ENCODE measurements around the gene CFAP97. TPM values are rescaled to one million over a fixed set of nuclear protein-coding genes. Genes with fewer than 3 reads are reported as not detected.

Gene CFAP97
- total RNA-seq, 1 donor from 2014 or later: 38.2 TPM

DNA sequence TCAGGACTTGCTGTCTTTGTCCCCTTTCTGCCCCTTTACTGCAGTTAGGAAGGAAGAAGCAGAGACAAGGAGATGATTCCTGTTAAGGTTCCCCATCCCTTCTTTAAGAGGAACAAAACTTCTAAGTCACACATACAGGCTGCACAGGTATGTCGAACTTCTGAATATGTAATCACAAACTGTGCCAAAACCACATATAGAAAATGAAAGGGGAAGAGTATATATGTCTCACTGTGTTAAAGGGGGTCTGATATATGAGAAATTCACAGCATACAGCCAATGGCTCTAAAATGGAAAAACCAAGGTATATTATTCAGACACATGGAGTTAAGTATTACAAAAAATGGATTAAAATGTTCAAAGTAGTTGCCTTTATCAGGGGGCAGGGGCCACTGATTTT lies 11.7 kb downstream of the CFAP97 start:
- intact Hi-C loops (cut with DNase I): no loop called here
- no peak overlapping the region for H3K27ac ChIP-seq

DNA sequence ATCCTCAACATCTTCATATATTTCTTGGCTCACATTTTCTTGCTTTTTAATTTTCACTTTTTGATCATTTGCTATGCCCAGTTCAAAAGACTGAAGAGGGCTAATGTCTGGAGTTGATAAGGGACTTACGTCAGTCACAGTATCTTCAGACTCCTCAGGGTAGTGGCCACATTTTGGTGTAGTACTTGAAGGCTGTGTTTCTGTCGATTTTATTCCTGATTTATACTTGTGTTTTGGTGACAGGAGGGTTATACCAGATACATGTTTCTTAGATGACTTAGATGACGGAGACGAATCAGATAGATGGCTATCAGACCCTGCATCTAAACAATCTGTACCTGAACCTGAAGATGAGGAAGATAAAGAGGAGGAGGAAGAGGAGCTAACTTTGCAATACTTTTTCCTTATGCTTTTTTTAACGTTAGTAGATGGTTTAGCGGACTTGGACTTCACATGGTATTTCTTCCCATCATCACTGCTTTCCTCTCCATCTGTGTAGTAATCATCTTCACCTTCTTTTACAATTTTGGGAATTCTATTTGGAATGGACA lies 13.4 kb downstream of the CFAP97 start:
- Histone ChIP-seq H3K36me3 (peaks cover 30% of the 10 kb centered on the region), H3K4me3 (no peak overlapping the region), H3K27me3 (no peaks in the 10 kb centered on the region), H3K9me3 (no peaks in the 10 kb centered on the region), H3K27ac (no peak overlapping the region), H3K4me1 (no peaks in the 10 kb centered on the region)
- DNase-seq (no peak), ATAC-seq (no peak)
- TF ChIP-seq, protein P1, sequence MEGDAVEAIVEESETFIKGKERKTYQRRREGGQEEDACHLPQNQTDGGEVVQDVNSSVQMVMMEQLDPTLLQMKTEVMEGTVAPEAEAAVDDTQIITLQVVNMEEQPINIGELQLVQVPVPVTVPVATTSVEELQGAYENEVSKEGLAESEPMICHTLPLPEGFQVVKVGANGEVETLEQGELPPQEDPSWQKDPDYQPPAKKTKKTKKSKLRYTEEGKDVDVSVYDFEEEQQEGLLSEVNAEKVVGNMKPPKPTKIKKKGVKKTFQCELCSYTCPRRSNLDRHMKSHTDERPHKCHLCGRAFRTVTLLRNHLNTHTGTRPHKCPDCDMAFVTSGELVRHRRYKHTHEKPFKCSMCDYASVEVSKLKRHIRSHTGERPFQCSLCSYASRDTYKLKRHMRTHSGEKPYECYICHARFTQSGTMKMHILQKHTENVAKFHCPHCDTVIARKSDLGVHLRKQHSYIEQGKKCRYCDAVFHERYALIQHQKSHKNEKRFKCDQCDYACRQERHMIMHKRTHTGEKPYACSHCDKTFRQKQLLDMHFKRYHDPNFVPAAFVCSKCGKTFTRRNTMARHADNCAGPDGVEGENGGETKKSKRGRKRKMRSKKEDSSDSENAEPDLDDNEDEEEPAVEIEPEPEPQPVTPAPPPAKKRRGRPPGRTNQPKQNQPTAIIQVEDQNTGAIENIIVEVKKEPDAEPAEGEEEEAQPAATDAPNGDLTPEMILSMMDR (IDR thresholded peaks at IDR 0.05): no peak
- intact Hi-C loops (cut with DNase I): no loop called here

More for the DNA sequence above, 11.7 kb downstream of the CFAP97 start:
- H3K36me3 ChIP-seq: peaks cover 30% of the 10 kb centered on the region
- ATAC-seq: no peak
- no peak overlapping the region for H3K4me3 ChIP-seq
- H3K4me1 ChIP-seq: no peaks in the 10 kb centered on the region
- no peaks in the 10 kb centered on the region for H3K9me3 ChIP-seq
- TF ChIP-seq, protein P1 (IDR thresholded peaks at IDR 0.05): no peak
- H3K27me3 ChIP-seq: no peaks in the 10 kb centered on the region
- DNase-seq: no peak

DNA sequence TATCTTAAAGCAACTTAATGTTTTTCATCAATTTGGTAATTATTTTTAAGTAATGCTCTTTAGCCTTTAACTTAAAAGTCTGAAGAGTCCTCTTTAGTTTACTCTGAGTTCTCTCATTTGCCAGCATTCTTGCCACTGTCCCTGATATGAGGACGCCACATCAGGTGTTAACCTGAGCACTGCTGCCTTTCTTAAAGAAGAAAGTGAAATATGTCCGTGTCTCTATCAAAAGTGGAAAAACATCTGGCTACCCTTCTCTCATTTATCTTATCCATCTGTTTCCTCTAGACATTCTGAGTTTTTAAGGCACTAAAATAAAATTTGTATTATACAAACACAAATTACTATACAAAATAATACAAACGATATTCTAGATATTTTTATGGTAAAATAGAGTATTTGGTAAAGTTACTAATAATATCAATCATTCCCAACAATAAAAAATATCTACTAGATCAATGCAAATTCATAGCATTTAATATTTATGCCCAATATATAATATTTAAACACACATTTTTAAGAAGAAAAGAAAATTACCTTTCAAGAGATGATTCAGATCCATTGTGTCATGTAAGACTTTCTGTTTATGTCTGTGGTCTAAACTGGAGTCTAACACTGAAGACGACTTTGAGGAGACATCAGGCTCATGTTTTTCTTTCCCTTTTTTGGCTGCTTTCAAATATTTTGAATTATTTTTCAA lies 14.0 kb downstream of the CFAP97 start:
- intact Hi-C loops (cut with DNase I): no loop called here
- DNase-seq (no peak), ATAC-seq (no peak)
- TF ChIP-seq, protein P1 (IDR thresholded peaks at IDR 0.05): no peak
- no peaks in the 10 kb centered on the region for H3K27me3 ChIP-seq
- H3K9me3 ChIP-seq: no peaks in the 10 kb centered on the region
- H3K36me3 ChIP-seq: peaks cover 30% of the 10 kb centered on the region
- no peaks in the 10 kb centered on the region for H3K4me1 ChIP-seq
- no peak overlapping the region for H3K27ac ChIP-seq
- no peak overlapping the region for H3K4me3 ChIP-seq

DNA sequence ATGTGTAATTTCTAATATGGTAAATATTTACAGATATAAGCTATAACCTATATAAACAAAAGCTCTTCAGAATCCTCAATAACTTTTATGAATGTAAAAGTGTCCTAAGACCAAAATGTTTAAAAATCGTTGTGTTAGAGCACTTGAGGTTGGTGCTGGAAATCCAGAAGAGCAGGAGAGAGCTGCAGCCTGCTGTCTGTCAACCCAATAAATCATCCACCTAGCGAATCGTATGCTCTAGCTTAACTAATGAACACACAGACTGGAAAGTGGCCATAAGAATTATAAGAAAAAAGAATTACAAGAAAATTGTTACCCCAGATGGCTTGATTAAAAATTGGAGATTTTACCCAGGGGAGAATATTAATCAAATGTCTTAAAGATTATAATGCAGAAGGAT lies 17.0 kb downstream of the CFAP97 start:
- H3K4me3 ChIP-seq: no peak overlapping the region
- H3K27ac ChIP-seq: no peak overlapping the region
- H3K4me1 ChIP-seq: peaks cover 4% of the 10 kb centered on the region
- intact Hi-C loops (cut with DNase I): no loop called here
- no peak for DNase-seq
- TF ChIP-seq, protein P1 (IDR thresholded peaks at IDR 0.05): no peak
- H3K27me3 ChIP-seq: no peaks in the 10 kb centered on the region
- no peaks in the 10 kb centered on the region for H3K9me3 ChIP-seq
- ATAC-seq: no peak
- H3K36me3 ChIP-seq: peaks cover 30% of the 10 kb centered on the region

DNA sequence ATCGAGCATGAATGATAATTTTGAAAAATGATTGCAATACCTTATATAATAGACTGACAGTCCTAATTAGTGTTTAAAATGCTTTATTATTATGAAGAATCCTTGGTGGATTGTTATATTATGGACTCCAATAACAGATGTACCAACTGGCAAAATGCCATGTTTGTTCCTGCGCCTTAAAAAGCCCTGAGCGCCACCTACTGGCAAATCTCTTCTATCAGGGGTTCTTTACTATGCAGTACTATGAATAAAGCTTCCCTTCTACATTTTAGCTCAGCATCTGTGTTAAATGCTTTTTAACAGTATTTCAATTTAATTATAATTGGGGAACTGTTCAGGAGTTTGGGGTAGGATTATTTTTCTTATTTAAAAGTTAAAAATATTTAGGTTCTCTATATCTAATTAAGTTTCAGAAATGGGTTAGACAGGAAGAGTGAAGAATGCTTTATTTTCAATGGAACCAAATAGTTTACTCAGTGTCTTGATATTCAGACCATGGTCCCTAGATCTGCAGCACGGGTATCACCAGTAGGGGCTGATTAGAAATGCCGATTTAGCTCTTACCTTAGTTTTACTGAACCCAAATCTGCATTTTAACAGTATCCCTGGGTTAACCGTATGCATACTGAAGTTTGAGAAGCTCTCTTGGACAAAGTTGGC lies 20.0 kb downstream of the CFAP97 start:
- H3K4me3 ChIP-seq: no peak overlapping the region
- ATAC-seq (peak; percentile 84), DNase-seq (no peak)
- intact Hi-C loops (cut with DNase I): no loop called here
- H3K27me3 ChIP-seq: no peaks in the 10 kb centered on the region
- no peaks in the 10 kb centered on the region for H3K9me3 ChIP-seq
- no peak overlapping the region for H3K27ac ChIP-seq
- peaks cover 5% of the 10 kb centered on the region for H3K4me1 ChIP-seq
- peaks cover 7% of the 10 kb centered on the region for H3K36me3 ChIP-seq
- TF ChIP-seq, protein P1 (IDR thresholded peaks at IDR 0.05): peak; percentile 88
